Measurements from ENCODE around the gene PSMC3.

The PSMC3 gene

DNA sequence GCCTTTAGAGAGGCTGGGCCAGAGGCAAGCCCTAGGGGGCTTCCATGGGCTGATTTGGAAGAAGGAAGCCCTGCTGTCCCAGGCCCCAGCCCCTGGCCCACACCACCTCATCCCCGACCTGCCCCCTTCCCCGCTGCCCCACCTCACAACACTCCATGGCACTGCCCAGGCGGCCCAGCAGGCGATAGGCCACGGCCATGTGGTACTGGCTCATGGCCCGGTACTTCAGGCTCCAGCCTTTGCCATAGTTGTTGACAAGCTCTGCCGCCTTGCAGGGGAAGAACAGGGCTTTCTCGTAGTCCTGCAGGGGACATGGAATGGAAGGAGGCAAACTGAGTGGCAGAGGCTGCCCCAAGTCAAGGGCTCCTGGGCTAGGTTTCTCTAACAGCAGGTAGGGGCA, 16.3 kb upstream of the PSMC3 start:
- no peak for DNase-seq

DNA sequence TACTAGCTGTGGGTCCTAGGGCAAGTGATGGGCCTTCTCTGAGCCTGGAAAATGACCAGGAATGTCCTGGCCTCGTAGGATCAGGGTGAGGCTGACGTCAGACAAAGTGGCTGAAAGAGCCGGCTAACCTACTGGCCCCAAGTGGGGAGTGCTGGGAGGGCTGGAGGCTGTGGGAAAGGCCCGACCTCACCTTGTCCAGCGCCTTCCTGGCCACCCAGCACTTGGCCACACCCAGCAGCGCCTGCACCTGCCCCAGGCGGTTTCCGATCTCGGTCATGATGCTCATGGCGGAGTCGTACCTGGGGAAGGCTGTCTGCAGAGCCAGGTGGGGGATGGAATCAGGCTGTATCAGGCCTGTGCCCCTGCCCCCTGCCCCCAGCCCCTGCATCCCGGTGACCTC, 15.2 kb upstream of the PSMC3 start:
- DNase-seq = no peak

- DNase-seq = no peak
These were observed 13.8 kb upstream of the PSMC3 start for GRCh38 chr11:47440054-47440476.

- no peak for DNase-seq
These were observed 12.5 kb upstream of the PSMC3 start for GRCh38 chr11:47438721-47439120.

DNA sequence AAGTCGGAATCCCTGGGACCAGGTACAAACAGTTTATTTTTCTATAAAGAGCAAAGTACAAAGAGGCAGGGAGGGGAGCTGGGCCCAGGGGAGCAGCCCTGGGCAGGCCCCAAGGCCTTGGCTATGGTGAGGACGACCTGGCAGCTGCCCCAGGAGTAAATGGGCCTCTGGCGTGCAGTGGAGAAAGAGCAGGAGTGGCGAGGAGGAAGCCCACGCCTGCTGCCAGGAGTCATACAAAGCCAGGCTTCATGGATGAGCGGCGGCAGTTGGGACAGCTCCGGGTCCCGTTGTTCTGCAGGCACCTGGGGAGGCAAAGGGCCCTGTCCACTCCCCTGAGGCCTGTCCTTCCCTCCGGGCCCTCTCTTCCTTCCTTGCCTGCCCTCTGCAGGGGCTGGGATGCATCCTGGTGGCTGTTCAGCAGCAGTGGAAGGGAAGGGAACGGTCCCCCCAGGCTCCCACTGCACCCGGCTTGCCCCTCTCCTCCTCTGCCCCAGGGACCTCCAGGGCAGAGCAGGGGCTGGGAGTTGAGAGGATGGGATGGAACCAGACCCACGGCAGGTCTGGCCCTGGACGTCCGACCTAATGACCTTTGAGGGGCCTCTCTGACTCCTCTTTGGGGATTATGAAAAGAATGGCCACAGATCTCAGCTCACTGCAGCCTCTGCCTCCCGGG, 11.6 kb upstream of the PSMC3 start:
- no peak for DNase-seq

DNA sequence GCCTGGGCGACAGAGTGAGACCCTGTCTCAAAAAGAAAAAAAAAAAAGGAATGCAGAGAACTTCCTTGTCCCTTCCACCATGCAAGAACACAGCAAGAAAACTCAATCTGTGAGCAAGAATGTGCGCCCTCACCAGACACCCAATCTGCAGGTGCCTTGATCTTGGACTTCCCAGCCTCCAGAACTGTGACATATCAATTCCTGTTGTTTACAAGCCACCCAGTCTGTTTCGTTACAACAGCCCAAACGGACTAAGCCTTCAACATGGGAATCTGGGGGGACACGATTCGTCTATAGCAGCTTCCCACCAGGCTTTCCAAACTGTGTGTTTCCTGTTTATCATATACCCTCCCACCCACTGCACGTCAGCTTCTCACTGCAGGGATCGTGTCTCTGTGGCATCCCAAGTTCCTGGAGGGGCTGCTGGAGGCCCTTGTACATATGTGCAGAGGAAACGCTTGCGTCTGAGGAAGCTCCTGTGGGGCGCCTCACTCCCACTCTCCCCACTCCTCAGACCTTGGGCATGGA, 11.0 kb upstream of the PSMC3 start:
- DNase-seq = no peak

DNA sequence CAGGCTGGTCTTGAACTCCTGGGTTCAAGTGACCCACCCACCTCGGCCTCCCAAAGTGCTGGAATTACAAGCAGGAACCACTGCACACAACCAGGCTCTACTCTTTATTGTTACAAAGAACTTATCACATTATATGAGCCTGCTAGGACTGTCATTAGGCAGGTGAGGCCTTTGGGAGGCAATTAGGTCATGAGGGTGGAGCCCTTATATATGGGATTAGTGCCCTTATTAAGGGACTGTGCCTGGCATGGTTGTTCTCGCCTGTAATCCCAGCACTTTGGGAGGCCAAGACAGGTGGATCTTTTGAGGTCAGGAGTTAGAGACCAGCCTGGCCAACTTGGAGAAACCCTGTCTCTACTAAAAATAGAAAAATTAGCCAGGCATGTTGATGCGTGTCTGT, 10.5 kb upstream of the PSMC3 start:
- no peak for DNase-seq

GRCh38 chr11:47435687-47436086, 9.4 kb upstream of the PSMC3 start:
- DNase-seq = no peak

DNA sequence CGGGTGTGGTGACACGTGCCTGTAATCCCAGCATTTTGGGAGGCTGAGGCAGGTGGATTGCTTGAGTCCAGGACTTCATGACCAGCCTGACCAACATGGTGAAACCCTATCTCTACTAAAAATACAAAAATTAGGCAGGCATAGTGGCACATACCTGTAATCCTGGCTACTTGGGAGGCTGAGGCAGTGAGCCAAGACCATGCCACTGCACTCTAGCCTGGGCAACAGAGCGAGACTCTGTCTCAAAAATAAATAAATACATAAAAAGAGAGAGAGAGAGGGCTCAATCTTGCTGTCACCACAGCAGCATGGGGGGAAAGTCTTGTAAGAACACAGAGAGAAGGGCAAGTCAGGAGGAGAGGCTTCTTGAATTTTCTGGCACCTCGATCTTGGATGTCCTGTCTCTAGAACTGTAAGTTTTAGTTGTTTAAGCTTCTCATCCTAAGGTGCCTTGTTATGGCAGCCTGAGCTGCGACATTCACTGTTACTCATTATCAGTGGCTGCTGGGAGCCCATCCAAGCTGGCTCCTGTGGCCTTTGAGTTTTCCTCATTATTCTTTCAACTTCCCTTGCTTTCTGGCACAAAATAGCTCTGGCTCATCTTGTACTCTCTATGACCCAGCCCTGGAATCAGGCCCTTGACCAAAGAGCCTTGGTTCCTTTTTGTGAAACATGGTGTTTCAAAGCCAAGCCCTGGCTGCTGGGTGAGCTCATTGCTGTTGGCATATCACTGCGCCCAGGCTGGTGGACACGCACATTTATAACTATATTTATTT, 8.0 kb upstream of the PSMC3 start:
- no peak for DNase-seq

DNA sequence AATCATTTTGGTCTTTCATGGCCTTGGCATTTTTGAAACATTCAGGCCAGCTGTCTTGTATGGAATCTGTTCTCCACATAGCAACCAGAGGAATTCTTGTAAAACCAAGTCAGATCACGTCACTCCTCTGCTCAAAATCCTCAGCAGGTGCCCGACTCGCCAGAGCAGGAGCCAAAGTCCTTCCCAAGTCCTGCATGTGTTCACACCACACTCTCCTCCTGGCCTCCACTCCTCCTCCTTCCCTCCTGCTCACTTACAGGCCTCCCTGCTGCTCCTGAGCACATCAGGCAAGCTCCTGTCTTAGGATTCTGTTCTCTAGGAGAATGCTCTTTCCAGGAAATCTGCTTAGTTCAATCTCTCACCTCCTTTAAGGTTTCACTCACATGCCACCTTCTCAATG, 6.9 kb upstream of the PSMC3 start:
- DNase-seq = no peak

DNA sequence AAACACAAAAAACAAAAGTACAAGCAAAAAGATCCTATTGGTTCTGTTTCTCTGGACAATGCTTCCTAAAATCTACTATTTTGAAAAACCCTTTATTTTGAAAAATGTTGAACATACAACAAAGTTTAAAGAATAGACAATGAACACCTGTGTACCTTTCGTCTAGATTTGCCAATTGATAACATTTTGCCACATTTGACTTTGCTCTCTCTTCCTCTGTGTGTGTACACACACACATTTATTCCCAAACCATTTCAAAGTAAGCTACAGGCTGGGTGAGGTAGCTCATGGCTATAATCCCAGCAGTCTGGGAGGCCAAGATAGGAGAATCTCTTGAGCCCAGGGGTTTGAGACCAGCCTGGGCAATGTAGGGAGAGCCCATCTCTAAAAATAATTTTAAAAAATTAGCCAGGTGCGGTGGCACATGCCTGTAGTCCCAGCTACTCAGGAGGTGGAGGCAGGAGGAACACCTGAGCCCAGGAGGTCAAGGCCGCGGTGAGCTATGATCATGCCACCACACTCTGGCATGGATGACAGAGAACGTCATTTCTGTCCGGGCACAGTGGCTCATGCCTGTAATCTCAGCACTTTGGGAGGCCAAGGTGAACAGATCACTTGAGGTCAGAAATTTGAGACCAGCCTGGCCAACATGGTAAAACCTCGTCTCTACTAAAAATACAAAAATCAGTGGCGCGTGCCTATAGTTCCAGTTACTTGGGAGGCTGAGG, 5.3 kb upstream of the PSMC3 start:
- DNase-seq = no peak

DNA sequence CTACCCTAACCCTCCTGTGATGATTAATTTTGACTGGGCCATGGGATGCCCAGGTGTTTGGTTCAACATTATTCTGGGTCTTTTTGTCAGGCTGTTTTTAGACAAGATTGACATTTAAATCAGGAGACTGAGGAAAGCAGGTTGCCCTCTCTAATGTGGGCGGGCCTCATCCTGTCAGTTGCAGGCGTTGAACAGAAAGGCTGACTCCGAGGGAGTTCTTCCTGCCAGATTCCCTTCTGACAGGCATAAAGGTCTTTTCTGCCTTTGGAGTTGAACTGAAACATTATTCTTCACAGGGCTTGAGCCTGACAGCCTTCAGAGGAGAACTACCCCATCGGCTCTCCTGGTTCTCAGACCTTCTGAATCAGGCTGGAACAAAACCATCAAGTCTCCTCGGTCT, 4.3 kb upstream of the PSMC3 start:
- no peak for DNase-seq

DNA sequence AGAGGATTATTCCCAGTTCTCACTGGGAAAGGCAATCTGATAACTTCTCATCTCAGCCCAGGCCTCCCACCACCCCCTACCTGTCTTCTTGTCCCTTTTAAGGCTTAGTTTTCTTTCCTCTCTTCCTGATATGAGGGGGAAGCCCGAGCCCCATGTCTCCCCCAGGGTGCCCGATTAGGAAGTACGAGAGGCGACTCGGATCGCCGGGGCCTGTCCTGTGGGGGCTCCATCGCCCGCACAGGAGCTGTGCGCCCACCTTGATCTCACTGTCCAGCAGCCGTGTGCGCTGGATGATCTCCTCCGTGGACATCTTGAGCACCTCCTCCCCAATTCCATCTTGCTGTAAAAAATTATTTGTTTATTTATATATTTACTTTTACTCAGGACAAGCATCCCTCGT, 628 bp downstream of the PSMC3 start:
- DNase-seq = no peak

DNA sequence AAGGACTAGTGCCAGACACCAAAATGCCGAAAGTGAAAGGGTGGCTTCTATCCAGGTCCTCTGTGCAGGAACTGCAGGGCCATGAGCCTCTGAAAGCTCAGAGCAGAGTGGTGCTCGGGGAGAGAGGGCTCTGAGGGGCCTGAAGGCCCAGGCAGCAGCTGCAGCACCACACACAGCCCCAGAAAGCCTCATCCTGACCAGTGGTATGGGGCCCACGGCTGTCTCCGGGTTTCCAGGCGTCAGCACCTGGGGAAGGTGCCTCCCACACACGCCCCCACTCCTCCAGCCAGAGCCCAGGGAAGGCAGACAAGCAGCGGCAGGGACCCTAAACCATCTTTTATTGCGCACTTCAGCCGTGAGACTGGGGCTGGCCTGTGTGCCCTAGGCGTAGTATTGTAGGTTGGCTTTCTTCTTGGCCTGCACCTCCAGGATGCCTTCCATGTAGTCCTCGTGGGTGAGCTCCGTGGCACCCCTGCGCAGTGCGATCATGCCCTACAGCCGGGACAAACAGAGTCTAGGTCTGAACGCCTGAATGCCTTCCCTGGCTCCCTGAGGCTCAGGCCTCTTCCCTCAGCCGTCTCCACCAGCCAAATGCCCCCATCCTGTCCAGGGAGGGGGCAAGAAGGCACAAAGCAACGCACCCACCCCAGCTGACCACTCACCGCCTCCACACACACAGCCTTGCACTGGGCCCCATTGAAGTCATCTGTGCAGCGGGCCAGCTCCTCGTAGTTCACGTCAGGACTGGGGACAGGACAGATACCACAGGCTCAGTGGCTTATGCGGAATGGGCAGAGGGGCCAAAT, 7.6 kb downstream of the PSMC3 start:
- DNase-seq = no peak

DNA sequence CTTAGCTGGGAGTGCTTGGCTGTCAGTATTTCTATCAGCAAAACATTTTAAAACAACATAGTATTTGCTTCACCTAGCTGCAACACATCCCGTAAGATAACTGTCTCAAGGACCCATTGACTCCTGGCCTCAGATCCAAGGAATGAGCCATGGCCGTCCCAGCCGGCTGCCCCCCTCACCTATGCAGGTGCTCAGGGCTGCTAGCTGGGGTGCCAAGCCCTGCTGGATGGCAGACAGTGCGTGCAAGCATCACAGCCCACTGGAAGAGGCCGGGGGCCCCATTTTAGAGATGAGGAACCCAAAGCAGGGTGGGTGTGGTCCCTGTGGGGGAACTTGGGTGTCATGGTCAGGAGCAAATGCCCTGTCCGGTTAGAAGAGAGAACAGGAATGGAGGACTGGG, 8.5 kb downstream of the PSMC3 start:
- no peak for DNase-seq

GRCh38 chr11:47415949-47416472, 10.2 kb downstream of the PSMC3 start:
- peak; percentile 82 for DNase-seq

- no peak for DNase-seq
These were observed 11.0 kb downstream of the PSMC3 start for GRCh38 chr11:47415091-47415854.

GRCh38 chr11:47414685-47415070, 11.6 kb downstream of the PSMC3 start:
- DNase-seq = no peak

GRCh38 chr11:47413908-47414684, 12.1 kb downstream of the PSMC3 start:
- DNase-seq = no peak

GRCh38 chr11:47413351-47413750, 12.9 kb downstream of the PSMC3 start:
- DNase-seq = no peak
